ELR (cell line): Measurements from ENCODE around the gene KLF16.

Experiments used
- DNase-seq: peaks from one replicate; pipeline ENCODE4 v3.0.0-alpha.2; 2015; ENCODE audit warnings: low read depth

Gene KLF16

GRCh38 chr19:1823020-1823419 lies 40.4 kb downstream of the KLF16 start:
- no peak for DNase-seq

- DNase-seq: no peak
Measured at GRCh38 chr19:1822210-1822609, 41.2 kb downstream of the KLF16 start.

GRCh38 chr19:1819341-1820255 lies 43.8 kb downstream of the KLF16 start:
- DNase-seq: no peak

- DNase-seq: no peak
Measured at GRCh38 chr19:1818549-1819195, 44.7 kb downstream of the KLF16 start.

GRCh38 chr19:1817553-1818179 lies 45.7 kb downstream of the KLF16 start:
- no peak for DNase-seq

- DNase-seq: no peak
Measured at GRCh38 chr19:1816530-1817298, 46.7 kb downstream of the KLF16 start.

GRCh38 chr19:1815605-1816529 lies 47.5 kb downstream of the KLF16 start:
- DNase-seq: no peak

- DNase-seq: no peak
Measured at GRCh38 chr19:1814833-1815604, 48.4 kb downstream of the KLF16 start.

- no peak for DNase-seq
Measured at GRCh38 chr19:1814391-1814790, 49.0 kb downstream of the KLF16 start.

- no peak for DNase-seq
Measured at GRCh38 chr19:1813192-1814182, 49.9 kb downstream of the KLF16 start.

GRCh38 chr19:1812426-1813191 lies 50.8 kb downstream of the KLF16 start:
- DNase-seq: peak; percentile 97

- no peak for DNase-seq
Measured at GRCh38 chr19:1811942-1812425, 51.4 kb downstream of the KLF16 start, which contains the start of gene ATP8B3. TSS of gene ATP8B3 (minus strand) at chr19:1812276. CDS start at chr19:1811736, 540 bp downstream.

- peak; percentile 88 for DNase-seq
Measured at GRCh38 chr19:1811472-1811894, 51.9 kb downstream of the KLF16 start.

GRCh38 chr19:1810439-1811160 lies 52.8 kb downstream of the KLF16 start:
- no peak for DNase-seq

- DNase-seq: no peak
Measured at GRCh38 chr19:1809678-1810077, 53.7 kb downstream of the KLF16 start.

GRCh38 chr19:1808395-1808731 lies 55.0 kb downstream of the KLF16 start:
- DNase-seq: no peak

GRCh38 chr19:1807695-1808394 lies 55.5 kb downstream of the KLF16 start:
- no peak for DNase-seq
